GM18505 (cell line): Measurements from ENCODE around the gene GSG1L.

Source experiments
- ATAC-seq: cut with Tn5 transposase; IDR thresholded peaks from one replicate; pipeline ENCODE4 v1.9.1; 2021; ENCODE audit not compliant: unreplicated experiment
- POLR2A ChIP-seq: IDR thresholded peaks from 4 replicates; pipeline ENCODE4 v1.6.1; 2011; ENCODE audit warnings: borderline replicate concordance; ENCODE audit not compliant: insufficient read depth, insufficient read length; ENCODE audit errors: extremely low read depth

GSG1L gene

DNA sequence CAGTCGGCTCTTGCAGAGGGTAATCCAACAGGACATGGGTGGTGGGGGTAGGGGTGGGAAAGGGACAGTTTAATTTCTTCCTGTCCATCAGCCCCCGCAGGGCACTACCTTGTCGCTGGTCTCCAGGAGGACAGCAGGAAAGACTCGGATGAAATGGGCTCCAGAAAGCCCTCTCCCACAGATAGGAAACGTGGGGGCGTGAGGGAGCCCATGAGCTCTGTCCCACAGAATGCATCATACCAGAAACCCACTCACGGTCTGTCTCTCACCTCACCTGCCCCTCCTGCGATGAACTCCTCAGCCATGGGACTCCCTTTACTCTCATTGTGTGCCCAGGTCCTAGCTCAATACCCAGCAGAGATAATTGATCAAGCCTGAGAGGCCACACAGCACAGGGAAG is 240.1 kb downstream of the GSG1L start:
- no peak for TF ChIP-seq POLR2A
- ATAC-seq = no peak

GRCh38 chr16:27822996-27823395 is 240.5 kb downstream of the GSG1L start:
- no peak for ATAC-seq
- TF ChIP-seq POLR2A = no peak

DNA sequence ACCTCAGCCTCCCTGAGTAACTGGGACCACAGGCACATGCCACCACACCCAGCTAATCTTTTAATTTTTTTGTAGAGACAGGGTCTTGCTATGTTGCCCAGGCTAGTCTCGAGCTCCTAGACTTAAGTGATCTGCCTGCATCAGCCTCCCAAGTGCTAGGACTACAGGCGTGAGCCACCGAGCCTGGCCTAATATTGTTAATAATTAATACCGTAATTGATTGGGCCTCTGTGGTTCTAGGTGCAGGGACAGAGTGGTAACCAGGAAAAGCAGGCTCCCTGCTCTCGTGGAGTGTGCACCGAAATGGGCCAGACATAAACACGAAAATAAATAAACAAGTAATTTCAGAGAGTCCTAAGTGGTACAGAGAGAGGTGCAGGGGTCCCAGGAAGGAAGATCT is 241.0 kb downstream of the GSG1L start:
- no peak for ATAC-seq
- no peak for TF ChIP-seq POLR2A

DNA sequence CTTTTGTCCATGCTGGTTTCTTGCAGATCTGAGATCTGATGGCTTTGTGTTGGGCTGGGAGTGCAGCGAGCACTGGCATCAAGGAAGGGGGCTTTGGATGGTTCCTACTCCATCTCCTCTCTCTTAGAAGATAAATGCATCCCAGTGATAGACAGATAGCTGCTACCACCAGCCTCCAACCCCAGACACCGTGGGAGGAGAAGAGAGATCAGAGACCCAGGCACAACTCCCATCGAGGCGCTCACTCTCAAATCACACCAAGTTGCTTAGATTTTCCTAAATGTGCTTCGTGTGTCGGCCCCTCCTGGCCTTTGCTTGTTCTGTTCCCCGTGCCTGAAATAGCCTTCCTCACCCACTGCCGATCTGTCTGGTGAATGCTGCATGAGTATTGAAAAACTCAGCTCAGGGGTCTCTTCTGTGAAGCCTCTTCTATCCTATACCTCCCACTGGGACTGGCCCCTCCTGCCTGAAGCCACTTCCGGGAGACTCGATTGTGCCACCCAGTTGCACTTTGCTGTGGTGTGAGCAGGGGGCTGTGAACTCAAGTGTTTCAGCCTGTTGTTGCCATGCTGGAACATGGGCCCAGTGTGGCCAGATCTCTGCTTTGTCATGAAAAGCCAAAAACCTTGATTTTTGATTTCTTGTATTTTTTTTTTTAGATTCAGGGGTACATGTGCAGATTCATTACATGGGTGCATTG is 242.7 kb downstream of the GSG1L start:
- TF ChIP-seq POLR2A = no peak
- ATAC-seq = no peak

GRCh38 chr16:27819881-27820610 is 243.5 kb downstream of the GSG1L start:
- no peak for ATAC-seq
- TF ChIP-seq POLR2A = no peak

GRCh38 chr16:27819356-27819755 is 244.2 kb downstream of the GSG1L start:
- ATAC-seq = no peak
- no peak for TF ChIP-seq POLR2A

DNA sequence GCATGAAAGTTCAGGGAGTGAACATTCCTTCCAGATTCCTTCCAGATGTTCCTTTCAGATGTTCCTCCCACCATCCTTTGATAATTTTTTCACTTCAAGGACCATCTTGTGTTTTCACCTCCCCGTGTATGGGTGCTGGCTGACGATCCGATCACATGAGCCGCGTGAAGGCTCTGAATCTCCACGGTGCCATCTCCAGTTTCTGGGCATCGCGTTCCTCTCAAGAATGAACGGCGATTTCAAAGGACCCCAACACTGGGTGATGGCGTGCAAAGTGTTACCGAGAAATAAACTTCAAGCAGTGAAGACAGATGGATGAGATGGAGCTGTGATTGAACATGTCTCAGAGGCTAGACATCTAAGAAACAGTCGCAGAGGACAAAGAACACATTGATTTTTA is 245.3 kb downstream of the GSG1L start:
- no peak for TF ChIP-seq POLR2A
- no peak for ATAC-seq

DNA sequence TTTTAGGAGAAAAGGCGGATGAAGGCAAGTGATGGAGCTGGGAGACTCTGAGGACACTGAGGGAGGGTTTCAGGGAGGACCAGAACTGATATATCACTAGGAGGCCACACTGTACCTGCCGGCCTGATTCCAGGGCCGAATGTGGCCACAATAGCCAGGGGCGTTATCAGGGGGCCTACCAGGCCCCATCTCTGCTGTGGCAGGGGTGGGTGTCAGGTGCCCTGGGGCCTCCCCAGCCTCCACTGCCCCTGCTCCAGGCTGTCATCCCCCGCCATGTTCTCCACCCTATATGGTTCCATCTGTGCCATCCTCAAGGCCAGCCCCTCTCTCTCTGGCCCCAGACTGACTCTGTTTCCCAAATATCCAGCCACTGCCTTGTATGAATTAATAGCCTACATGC is 246.5 kb downstream of the GSG1L start:
- TF ChIP-seq POLR2A = no peak
- no peak for ATAC-seq

- ATAC-seq = no peak
- no peak for TF ChIP-seq POLR2A
These were observed 247.0 kb downstream of the GSG1L start for GRCh38 chr16:27816561-27816960.

- TF ChIP-seq POLR2A = no peak
- ATAC-seq = no peak
These were observed 249.9 kb downstream of the GSG1L start for GRCh38 chr16:27813591-27813990.

- ATAC-seq = no peak
- TF ChIP-seq POLR2A = no peak
These were observed 251.6 kb downstream of the GSG1L start for GRCh38 chr16:27811881-27812280.

GRCh38 chr16:27806986-27807385 is 256.5 kb downstream of the GSG1L start:
- ATAC-seq = no peak
- TF ChIP-seq POLR2A = no peak

GRCh38 chr16:27806388-27806787 is 257.1 kb downstream of the GSG1L start:
- TF ChIP-seq POLR2A = no peak
- no peak for ATAC-seq

DNA sequence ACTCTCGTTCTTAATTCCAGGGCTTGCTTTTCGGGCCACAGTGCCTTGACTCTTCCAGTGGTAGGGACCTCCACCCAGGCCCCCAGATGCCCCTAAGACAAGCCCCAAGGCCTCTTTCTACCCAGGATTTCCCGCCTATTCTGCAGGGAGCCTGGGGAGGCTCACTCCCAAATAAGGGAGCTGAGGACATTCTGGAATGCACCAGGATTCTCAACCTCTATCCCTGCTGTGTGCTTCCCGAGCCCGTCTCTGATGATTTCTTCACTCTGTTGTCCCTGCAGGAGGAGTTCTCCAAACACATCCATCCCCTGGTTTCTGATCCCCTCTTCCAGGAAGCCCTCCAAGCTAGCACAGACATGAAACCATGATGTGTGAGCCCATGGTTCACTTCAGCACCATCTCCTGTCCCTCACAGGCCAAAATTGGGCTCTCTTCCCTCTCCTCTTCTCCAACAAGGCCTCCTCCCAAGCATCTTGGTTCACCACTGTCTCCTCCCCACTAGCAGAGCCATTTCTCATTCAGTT is 257.6 kb downstream of the GSG1L start:
- no peak for ATAC-seq

GRCh38 chr16:27803775-27804549 is 259.6 kb downstream of the GSG1L start:
- TF ChIP-seq POLR2A = no peak
- ATAC-seq = no peak

More for the DNA sequence above, 257.6 kb downstream of the GSG1L start:
- no peak for TF ChIP-seq POLR2A
